ENCODE measurements around the gene MCF2L.
"Not testable (repeated sequence)": the region's sequence is repeated elsewhere in the genome, so short reads cannot be mapped to it uniquely, and the experiment has no call there.

The MCF2L gene

DNA sequence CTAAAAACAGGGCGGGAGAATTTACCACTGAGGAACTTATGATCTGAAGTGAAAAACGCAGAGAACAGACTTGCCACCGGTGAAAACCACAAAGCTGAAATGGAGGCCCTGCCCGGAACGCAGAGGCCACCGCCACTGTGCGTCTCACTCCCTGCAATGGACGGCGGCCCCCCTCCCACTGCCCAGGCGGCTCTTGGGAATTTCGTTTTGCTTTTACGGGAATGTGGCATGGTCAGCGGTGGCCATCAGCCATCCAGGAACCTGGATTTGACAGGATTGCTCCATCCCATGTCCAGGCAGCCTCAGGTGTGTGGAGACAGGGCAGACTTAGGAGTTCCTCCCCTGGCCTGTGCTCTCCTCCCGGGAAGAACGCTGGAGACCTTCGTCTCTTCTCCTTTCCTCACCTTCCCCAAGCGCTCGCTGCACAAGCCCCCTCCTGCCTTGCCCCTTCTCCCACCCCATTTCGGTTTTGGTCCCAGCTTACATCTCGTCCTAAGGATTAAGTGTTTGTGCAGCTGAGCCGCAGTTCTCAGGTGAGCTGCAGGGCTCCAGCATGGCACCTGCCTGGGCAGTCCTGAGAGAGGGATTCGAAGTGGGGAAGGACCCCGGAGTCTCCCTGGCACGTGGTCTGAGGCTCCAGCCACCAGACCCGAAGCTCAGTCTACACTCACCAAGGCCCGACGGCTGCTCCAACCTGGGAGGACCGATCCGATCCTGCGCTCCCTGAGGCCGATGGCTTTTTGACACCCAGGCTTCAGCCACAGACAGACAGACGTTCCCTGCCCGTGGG, 49.9 kb downstream of the MCF2L start:
- DNase-seq, result no peak

DNA sequence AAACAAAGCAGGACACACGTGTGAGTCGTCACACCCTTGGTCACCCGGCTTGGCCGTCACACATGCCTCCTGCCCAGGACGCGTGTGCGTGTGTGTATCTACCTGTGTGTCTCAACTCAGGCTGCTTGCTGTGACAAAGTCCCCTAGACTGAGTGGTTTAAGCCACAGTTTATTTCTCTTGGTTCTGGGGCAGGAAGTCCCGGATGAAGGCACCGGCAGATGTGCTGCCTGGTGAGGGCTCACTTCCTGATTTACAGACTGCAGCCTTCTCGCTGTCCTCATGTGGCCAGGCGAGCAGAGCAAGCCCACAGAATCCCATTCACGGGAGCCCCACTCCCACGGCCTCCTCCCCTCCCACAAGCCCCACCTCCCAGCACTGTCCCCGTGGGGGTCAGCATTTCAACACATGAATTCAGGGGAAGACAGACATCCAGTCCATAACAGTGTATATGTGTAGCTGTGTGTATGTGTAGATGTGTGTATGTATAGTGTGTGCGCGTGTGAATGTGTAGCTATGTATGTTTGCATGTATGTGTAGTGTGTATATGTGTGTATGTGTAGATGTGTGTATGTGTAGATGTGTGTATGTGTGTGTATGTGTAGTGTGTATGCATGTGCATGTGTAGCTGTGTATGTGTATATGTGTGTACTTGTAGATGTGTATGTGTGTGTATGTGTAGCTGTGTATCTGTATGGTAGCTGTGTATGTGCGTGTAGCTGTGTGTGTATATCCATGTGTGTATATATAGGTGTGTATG, 51.5 kb downstream of the MCF2L start:
- no peak for DNase-seq

DNA sequence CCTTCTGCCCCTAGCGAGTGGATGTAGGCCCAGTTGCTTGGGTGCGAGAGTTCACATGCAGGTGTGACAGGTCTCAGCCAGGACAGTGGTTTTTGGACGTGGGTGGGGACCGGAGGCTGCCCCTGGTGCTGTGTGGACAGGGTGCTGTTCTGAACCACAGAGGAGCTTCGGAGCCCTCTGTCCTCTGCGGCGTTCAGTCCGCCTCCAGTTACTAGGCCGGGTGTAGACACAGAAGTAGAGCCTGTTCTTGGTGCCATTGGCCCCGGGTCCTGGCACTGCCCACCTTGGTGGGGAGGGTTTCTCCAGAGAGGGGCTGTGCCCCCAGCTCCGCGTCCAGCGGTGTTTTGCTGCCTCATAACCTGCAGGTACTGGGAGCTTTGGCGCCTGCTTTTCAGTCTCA, 52.4 kb downstream of the MCF2L start:
- DNase-seq, result no peak

DNA sequence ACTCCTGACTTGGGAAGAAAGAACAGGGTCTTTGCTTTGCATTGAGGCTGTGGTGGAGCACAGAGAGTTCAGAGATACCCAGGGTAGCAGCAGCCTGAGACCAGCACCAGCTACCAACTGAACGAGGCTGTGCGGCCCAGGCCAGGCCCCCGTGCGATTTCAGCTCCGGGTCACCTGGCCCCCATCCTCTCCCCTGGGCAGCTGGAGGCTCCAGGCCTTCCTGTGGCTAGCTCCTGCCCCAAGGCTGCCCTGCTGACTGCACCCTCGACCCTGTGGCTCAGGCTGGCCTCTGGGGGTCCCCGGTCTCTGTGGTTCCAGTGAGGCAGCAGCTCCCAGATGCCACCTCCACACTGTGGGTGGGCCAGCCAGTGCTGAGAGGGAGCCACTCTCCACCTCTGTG, 52.8 kb downstream of the MCF2L start:
- DNase-seq, result no peak

DNA sequence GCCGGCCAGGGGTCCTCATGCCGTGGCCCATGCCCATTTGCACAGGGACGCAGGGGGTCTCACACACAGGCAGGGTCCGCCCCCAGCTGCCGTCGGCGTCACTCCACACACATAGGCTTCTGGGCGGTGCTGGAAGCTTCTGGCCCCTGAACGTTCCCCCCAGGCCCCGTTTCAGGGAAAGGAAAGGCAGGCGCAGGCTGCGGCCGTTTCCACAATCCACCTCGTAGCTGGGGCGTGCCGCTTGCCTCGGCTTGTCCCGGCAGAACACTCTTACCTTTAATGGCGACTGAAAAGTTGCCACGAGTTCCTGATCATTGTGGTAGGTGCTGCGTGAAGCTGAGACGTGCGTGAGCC, 53.4 kb downstream of the MCF2L start:
- no peak for DNase-seq

DNA sequence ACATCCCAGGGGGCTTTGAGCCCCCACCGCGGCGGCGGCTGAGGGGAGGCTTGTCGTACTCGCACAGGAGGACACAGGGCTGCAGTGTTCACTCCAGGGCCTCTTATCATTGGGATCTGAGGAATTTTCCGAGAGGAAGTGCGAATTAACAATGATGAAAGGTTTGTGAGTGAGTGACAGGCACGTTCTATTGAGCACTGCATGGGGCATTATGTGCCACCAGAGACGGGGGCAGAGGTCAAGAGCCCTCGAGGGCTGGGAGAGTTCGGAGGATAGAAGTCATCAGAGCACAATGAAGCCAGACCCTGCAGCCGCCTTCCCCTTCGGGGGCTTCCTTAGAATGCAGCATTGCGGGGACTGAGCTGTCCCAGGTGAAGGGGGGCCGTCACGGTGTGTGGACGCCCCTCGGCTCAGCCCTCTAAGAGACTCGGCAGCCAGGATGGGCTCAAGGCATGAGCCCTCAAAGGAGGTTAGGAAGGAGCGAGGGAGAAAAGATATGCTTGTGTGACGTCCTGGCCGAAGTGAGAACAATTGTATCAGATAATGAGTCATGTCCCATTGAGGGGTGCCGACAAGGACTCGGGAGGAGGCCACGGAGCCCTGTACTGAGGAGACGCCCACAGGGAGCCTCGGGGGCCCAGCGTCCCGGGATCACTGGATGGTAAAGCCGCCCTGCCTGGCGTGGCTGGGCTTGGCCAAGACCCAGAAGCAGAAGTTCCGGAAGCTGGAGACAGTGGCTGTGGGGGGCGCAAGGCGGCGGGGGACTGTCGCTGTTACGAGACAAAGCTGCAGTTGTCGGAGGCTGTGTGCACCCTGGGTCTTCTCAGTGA, 53.9 kb downstream of the MCF2L start:
- DNase-seq, result no peak

DNA sequence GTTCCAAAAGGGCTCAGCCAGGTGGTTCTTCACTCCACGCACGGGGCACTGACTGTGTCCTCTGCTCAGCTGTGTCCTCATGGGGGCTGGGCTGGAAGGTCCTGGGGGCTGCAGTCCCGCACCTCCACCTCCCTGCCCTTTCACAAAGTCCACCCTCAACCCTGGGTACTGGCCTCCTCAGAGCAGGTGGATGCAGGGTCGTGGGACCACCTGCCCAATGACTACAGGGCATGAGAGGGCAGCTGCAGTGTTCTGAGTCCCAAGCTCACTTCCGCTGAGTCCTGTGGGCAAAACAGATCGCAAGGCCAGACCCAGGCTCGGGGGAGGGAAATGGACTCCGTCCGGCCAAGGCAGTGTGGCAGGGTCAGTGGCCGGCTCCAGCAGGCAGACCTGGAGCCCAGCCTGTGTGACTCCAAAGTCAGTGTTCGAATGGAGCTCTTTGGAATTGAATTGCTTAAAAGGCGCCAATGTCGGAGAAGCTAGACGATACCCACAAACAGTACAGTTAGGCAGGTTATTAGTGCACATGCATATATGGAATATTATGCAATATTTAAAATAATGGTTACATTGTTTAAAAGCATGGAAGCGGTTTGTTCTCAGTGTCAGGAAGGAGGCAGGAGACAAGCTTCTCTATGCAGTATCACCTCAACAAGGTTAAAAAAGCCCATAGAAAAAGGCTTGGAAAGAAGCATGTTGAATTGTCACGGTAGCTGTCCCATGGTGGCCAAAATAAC, 54.8 kb downstream of the MCF2L start:
- DNase-seq, result no peak

DNA sequence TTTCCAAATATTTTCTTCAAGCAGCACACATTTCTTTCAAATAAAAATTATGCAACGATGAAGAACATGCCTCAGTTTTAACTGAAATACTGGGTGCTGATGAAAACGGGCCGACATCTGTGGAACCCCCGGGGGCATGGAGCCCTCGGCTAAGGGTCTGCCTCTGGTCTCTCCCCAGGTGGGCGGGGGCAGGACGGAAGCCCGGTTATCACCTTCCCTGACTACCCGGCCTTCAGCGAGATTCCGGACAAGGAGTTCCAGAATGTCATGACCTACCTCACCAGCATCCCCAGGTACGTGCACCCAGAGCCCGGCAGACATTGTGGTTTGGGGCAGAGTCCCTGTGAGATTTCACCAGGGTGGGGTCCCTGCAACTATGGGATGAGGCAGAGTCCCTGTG, 55.5 kb downstream of the MCF2L start:
- DNase-seq, result no peak

DNA sequence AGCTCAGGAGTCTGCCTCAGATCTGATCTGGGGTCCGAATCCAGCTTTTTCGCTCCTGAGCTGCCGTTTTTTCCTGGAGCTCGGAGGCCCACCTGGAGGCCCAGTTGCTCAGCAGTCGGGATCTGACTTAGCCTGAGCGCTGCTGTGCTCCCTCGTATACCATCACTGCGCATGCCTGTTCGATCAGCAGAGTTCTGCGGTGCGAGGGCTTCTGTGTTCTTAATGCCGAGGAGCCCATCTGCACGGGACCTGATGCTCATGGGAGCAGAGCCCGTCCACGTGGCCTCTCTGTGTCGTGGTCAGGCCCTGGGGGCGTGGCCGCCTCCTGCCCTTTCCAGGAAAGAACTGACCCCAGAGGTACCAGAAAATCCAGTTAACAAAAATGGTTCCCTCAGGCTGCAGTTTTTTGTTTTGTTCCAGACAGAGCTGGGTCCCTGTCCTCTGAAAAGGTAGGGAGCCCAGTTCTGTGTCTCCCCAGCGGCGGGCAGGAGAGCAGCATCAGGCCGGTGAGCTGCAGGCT, 57.4 kb downstream of the MCF2L start:
- no peak for DNase-seq

DNA sequence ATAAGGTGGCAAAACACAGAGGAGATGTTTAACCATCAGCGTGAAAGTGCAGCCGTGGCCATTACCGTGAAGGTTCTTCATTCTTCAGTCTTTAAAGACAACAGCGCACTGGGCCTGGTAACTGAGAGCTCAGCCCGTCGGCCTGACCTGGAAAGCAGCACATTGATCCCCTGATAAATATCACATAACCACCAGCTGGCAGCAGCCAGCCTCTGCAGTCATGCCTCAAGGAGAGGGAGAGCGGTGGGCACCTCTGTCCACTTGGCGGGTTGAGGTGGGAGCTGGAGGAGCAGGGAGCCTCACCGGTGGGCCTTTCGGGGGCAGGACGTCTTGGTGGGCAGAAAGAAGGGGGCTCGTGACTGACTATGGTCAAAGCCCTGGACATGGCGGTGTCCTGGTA, 58.1 kb downstream of the MCF2L start:
- no peak for DNase-seq

DNA sequence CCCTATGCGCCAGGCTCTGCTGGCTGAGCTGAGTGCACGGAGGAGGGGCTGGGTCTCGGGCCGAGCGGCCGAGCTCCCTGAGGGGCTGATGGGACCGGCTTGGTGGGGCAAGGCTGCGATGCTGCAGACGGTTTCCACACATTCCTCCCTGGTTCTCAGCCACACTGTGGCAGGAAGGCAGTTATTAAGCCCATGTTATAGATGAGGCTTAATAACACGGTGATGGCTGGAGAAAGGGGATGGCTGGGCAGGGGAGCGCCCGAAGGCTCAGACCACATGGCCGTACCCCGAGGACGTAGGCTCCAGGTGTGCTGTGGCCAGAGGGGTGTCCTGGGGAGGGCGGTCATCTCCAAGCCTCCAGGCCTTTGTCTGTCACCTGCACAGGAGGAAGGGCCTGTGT, 58.6 kb downstream of the MCF2L start:
- no peak for DNase-seq

DNA sequence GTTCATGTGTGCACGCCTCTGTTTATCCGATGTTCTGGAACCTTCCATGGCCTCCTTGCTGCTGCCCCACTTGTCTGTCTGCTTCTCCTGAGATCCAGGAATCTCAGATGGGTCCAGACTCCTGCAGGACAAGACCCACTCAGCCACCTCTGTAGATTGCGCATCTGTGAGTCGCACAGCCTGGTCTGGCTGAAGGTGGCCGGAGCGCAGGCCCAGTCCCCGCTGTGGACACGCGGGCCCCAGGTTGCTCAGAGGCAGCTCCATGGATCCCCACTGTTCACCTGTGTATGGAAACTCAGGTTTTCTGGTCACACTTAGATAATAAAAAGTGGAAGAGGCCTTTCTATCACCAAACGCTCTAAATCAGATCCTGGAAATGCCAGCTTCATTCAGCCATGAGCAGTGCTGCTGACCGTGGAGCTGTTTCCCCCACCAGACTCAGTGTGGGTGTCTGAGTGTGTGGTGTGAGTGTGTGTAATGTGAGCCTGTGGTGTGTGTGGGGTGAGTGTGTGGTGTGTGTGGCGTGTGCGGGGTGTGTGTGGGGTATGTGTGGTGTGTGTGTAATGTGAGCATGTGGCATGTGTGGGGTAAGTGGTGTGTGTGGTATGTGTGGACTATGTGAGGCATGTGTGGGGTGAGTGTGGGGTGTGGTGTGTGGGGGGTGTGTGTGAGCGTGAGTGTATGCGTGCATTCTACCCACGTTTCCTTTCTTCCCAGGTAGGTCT, 59.5 kb downstream of the MCF2L start:
- DNase-seq, result no peak

DNA sequence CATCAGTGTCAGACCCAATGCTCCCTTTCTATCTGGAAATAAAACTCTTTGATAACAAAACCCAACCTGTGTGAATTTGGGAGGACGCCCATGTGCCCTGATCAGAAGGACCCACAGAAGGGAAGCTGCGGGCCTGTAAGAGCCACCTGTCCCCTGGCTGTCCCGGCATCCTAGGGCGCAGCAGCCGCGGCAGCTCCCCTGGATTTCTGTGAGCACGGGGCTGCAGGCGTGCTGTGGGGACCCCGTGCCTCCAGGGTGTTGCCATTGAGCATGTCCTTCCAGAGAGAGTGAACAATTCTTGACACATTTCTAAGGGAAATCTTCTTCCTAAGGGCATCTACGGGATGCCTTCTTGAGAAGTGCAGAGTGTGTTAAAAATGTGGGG, 60.0 kb downstream of the MCF2L start:
- no peak for DNase-seq

DNA sequence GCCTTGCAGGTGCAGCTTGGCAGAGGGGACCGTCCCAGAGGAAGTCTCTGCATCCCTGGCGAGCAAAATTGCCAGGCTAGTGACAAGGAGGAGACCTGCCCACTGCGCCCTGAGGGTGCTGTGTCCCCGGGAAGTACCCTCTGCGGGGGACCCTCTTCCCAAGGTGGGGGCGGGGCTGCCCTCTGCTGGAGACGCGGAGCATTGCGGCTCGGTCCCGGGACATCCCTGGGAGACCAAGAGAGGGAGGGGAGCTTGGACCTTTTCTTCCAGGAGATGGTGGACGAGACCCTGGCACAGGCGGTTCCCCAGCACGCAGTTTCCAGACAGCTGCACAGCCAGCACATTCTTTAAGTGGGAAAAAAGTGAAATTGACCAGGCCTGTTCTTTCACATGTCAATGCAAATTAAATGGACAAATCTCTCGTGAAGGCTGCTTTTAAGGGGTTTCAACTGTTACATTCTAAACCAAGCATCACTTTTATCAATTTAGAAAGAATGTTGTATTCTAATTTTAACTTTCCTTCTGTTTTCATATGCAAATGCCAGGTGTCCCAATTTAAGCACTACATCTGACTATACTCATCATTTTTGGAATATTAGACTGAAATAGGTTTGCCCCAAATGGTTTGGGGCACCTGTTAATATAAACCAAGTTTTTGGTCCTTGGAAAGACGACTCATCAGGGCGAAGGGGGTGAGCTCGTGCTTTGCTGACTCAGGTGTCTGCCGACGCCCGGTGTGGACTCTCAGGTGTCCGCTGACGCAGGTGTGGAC, 60.7 kb downstream of the MCF2L start:
- peak; percentile 62 for DNase-seq

DNA sequence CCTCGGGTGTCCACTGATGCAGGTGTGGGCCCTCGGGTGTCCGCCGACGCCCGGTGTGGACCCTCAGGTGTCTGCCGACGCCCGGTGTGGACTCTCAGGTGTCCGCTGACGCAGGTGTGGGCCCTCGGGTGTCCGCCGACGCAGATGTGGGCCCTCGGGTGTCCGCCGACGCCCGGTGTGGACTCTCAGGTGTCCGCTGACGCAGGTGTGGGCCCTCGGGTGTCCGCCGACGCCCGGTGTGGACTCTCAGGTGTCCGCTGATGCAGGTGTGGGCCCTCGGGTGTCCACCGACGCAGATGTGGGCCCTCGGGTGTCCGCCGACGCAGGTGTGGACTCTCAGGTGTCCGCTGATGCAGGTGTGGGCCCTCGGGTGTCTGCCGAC, 61.2 kb downstream of the MCF2L start:
- DNase-seq, result not testable (repeated sequence)

DNA sequence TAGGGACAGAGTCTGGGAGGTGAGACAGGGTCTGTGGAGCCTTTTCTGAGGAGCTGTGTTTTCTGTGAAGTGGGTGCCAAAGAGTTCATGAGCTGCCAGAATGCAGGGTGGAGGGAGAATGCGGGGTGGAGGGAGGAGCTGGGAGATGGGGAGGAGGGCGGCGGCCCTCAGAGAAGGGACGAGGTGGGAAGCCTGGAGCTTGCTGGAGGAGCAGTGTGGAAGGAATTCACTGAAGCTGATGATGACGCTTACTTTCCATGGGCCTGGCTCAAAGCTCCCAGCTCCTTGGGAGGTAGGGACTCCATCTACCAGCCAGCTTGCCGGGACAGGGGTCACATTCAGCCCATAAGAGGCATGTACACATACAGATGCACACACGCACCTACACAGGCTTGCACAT, 62.5 kb downstream of the MCF2L start:
- DNase-seq, result no peak

DNA sequence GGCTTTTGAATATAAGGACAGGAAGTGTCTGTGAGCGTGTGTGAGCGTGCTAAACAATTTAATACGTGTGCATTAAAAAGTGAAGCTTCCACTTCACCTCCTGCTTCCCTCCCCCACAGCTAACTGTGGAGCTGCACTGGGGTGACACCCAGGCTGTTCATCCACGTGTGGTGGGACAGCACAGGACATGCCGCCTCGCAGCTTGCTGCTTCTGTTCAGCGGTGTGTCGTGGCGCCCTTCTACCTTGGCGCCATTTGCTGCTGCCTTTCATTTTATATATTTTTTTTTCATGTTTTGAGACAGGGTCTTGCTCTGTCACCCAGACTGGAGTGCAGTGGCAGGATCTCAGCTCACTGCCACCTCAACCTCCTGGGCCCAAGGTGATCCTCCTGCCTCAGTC, 63.3 kb downstream of the MCF2L start:
- no peak for DNase-seq

DNA sequence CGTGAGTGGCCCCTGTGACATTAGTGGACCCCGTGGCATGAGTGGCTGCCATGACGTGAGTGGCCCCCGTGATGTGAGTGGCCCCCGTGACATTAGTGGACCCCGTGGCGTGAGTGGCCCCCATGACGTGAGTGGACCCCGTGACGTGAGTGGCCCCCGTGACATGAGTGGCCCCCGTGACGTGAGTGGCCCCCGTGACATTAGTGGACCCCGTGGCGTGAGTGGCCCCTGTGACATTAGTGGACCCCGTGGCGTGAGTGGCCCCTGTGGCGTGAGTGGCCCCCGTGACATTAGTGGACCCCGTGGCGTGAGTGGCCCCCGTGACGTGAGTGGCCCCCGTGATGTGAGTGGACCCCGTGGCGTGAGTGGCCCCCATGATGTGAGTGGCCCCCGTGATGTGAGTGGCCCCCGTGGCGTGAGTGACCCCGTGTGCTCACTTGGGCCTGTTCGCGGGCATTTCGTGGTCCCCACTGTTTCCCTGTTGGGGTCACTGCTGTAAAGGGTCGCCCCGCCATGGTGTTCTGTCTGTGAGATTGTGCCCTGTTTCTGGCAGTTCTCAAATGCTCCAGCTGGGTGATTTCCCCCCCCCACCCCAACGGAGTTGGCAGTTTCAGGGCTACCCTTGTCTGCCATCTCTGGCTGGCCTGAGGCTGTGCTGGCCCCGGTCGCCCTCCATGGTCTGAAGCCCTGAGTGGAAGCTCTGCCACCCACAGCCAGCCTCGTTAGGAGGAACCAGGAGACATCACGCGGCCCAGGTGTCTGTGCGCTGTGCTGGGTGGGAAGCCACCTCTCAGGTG, 64.2 kb downstream of the MCF2L start:
- DNase-seq, result no peak

DNA sequence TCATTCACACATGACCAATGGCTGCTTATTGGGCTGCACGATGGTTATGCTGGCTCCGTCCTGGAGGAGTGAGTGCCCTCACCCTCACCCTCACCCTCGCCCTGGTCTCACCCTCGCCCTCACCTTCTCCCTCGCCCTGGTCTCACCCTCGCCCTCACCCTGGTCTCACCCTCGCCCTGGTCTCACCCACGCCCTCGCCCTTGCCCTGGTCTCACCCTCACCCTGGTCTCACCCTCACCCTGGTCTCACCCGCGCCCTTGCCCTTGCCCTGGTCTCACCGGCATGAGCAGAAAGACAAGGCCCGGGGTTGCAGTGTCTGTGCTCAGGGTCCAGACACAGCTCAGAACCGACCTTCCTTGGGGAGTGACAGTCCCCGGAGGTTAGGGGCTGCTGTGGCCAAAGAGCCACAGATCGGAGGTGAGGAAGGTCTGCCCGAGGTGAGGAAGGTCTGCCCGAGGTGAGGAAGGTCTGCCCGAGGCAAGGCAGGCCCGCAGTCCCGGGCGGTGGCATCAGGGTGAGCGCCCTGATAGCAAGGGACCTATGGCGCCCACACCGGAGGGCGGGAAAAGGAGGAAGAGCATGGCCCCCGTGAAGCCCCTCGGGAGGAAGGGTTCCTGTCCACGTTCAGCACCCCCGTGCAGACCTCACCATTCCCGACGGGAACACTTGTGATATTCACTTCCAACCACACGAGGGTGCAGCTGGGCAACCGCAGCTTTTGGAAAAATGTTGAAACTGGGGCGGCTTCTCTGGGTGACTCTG, 65.6 kb downstream of the MCF2L start:
- peak; percentile 81 for DNase-seq
